Esophagus squamous epithelium (tissue), 5 donors: ENCODE measurements around the gene PKHD1. TPM values are rescaled to one million over a fixed set of nuclear protein-coding genes. Genes with fewer than 3 reads are reported as not detected.

Experiments used
- DNase-seq: peaks from one replicate; lab custom pipeline; 2025; lab: John Stamatoyannopoulos, UW
- H3K27ac ChIP-seq, 4 donors: fragments of 200-600 bp; sonication (generic); one replicate each; pipeline ENCODE4 v1.5.1; 2016 to 2019; ENCODE audit warnings: mild to moderate bottlenecking in 1 of 4
- H3K27me3 ChIP-seq, 4 donors: fragments of 200-600 bp; sonication (generic); 1 replicate in 3 of 4; 2 replicates in 1 of 4; pipeline versions ENCODE4 v1.5.1 to v1.6.0; 2017 to 2021; ENCODE audit warnings: antibody characterized with exemption in 1 of 4
- H3K36me3 ChIP-seq, 3 donors: fragments of 200-600 bp; sonication (generic); one replicate each; pipeline ENCODE4 v1.5.1; 2016 to 2019
- H3K4me1 ChIP-seq, 3 donors: fragments of 200-600 bp; sonication (generic); one replicate each; pipeline ENCODE4 v1.5.1; 2017 to 2019
- H3K4me3 ChIP-seq, 4 donors: fragments of 200-600 bp; sonication (generic); 1 replicate in 3 of 4; 2 replicates in 1 of 4; pipeline ENCODE4 v1.5.1; 2016 to 2019; ENCODE audit warnings: mild to moderate bottlenecking in 2 of 4, moderate library complexity in 1 of 4
- H3K9me3 ChIP-seq, 3 donors: fragments of 200-600 bp; sonication (generic); one replicate each; pipeline ENCODE4 v1.5.1; 2016 to 2019
- CTCF ChIP-seq, 6 experiments: fragments of 450-650 bp in 4 of 6; fragments of 200-600 bp in 2 of 6; sonication (generic) in 2 of 6; IDR thresholded peaks; one replicate each; pipeline ENCODE4 v1.5.1; 2016 to 2019; ENCODE audit warnings: antibody characterized with exemption in 6 of 6, mild to moderate bottlenecking in 4 of 6, moderate library complexity in 4 of 6
- POLR2A ChIP-seq, 4 donors: fragments of 450-650 bp; IDR thresholded peaks; one replicate each; pipeline ENCODE4 v1.6.1; 2017; ENCODE audit warnings: antibody characterized with exemption in 4 of 4, mild to moderate bottlenecking in 4 of 4, moderate library complexity in 3 of 4
- WGBS, 2 donors: methylation state at CpG; one replicate each; pipeline ENCODE4 v1.1.5; 2018; 5-methylcytosine and 5-hydroxymethylcytosine counted together
- intact Hi-C: fragments of 100-400 bp; cut with DNase I; formaldehyde crosslinking; loops from one replicate; pipeline ENCODE4 v1.15.0; 2022
- total RNA-seq, 4 donors: library from RNA; depleted of rRNA; stranded (reverse); fragments of >200 nt; gene quantifications; one replicate each; pipeline ENCODE4 v1.1.0, GENCODE V29; 2016
- donor health status: DM: yes; HTN: yes; CAD: no.

PKHD1 gene
- total RNA-seq, 4 donors from 2014 or later, result 0.04 TPM; not detected in 3

DNA sequence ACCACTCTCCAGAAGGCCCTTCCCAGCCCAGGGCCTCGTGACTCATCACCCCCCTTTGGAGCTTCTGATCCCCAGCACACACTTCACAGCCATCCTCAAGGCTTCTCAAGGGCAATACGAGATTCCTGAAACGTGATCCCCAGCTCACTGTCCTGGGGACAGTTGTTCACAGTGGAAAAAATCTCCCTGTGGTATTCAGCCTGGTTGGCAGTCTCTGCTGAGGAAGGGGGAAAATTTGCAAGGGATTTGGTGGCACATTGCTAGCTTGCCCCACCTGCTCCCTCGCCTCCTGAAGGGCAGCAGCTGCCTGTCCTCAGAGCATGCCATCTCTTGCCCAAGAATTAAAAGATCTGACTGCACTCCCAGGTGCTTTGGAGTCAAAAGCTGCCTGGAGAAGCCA is 20.7 kb upstream of the PKHD1 start:
- no peaks in the 10 kb centered on the region for H3K4me1 ChIP-seq

DNA sequence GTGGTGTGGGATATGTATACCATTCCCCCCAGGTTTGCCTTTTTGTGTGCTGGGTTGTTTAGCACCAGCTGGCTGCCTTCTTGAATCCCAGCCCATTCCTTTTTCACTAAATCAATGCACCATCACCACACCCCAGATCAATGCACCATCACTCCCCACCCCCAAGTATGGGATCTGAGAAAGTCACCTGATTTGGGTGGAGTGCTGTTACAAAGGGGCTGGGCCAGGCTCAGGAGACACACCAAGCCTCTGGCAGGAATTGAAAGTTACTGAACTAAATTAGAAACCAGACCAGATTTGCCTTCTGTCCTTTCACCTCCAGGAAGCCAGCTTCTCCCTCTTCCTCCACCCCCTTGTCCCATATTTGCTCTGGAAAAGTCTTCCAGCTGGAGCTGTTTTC is 19.6 kb upstream of the PKHD1 start:
- H3K27me3 ChIP-seq, result peaks cover 0 to 2% (median 0%) of the 10 kb centered on the region in 4 donors
- H3K36me3 ChIP-seq, result no peaks in the 10 kb centered on the region
- H3K4me1 ChIP-seq, result no peaks in the 10 kb centered on the region
- no peak for DNase-seq
- no peaks in the 10 kb centered on the region for H3K9me3 ChIP-seq
- intact Hi-C loops, result no loop called here
- no peak overlapping the region for H3K27ac ChIP-seq
- no peak overlapping the region for H3K4me3 ChIP-seq
- no peak for TF ChIP-seq POLR2A (IDR thresholded peaks at IDR 0.05)

More for the DNA sequence above, 20.7 kb upstream of the PKHD1 start:
- Histone ChIP-seq H3K4me3 (no peak overlapping the region), H3K36me3 (no peaks in the 10 kb centered on the region), H3K27ac (no peak overlapping the region), H3K9me3 (no peaks in the 10 kb centered on the region), H3K27me3 (no peaks in the 10 kb centered on the region)
- DNase-seq, result no peak
- intact Hi-C loops, result no loop called here
- 28 to 56% methylated on average over 1 to 4 of the region's 4 CpGs for WGBS, 2 donors
- no peak for TF ChIP-seq CTCF (IDR thresholded peaks at IDR 0.05)
- TF ChIP-seq POLR2A (IDR thresholded peaks at IDR 0.05), result no peak

DNA sequence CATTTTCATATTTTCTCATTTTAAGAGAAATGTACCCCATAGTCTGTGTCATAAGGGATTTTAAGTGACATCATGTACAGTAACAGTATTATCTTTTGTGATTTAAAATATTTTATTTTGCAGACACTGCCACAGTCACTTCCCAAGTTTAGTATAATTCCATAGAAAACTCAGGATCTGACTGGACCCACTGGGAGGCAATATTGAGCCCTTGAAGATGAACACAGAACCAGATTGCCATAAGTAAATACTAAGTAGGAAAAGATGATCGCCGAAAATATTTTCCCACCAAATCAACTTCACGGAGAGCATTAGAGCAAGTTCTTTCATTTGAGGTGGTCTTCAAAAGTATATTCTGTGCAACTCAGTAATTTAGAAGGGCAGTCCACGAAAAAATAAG is 17.6 kb upstream of the PKHD1 start:
- Histone ChIP-seq H3K4me1 (no peaks in the 10 kb centered on the region), H3K36me3 (no peaks in the 10 kb centered on the region), H3K27me3 (peaks cover 0 to 15% (median 2%) of the 10 kb centered on the region in 4 donors), H3K9me3 (no peaks in the 10 kb centered on the region), H3K4me3 (no peak overlapping the region), H3K27ac (no peak overlapping the region)
- intact Hi-C loops, result no loop called here
- DNase-seq, result no peak
- 68 to 81% methylated on average over 4 of the region's 4 CpGs for WGBS, 2 donors
- TF ChIP-seq CTCF (IDR thresholded peaks at IDR 0.05) (no peak), POLR2A (IDR thresholded peaks at IDR 0.05) (no peak)

DNA sequence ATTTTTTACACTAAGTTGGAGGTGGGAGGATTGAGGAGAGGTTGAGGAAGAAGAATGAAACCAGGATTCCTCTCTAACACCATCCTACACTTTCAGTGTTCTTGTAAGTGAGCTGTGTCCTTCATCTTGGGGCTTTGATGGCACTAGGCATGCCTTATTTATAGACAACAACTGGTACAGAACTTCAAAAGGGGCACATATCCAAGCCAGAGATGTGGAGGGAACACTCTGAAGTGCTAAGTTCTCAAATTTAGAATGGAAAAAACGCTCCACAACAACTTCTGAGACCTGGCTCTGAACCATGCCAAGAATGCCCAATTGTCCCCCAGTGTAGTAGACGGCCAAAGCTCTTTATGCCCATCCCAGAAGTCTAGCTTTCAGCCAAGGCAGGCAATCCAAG is 16.2 kb upstream of the PKHD1 start:
- no peak for DNase-seq
- Histone ChIP-seq H3K27ac (no peak overlapping the region), H3K4me3 (no peak overlapping the region), H3K9me3 (no peaks in the 10 kb centered on the region), H3K4me1 (no peaks in the 10 kb centered on the region), H3K36me3 (no peaks in the 10 kb centered on the region), H3K27me3 (peaks cover 0 to 21% (median 2%) of the 10 kb centered on the region in 4 donors)
- TF ChIP-seq POLR2A (IDR thresholded peaks at IDR 0.05) (no peak), CTCF (IDR thresholded peaks at IDR 0.05) (no peak)
- intact Hi-C loops, result no loop called here
- 44 to 51% methylated on average over 2 of the region's 2 CpGs for WGBS, 2 donors

- Histone ChIP-seq H3K27me3 (peaks cover 0 to 21% (median 2%) of the 10 kb centered on the region in 4 donors), H3K27ac (no peak overlapping the region), H3K4me3 (no peak overlapping the region), H3K4me1 (no peaks in the 10 kb centered on the region), H3K36me3 (no peaks in the 10 kb centered on the region), H3K9me3 (no peaks in the 10 kb centered on the region)
- WGBS, 2 donors, result 14% methylated on average over 1 of the region's 1 CpG; no CpG with 5 or more reads in 1 of the 2 donors
- TF ChIP-seq POLR2A (IDR thresholded peaks at IDR 0.05) (no peak), CTCF (IDR thresholded peaks at IDR 0.05) (no peak)
- intact Hi-C loops, result no loop called here
- no peak for DNase-seq
These were observed 15.0 kb upstream of the PKHD1 start for GRCh38 chr6:52102405-52102804.

- H3K27me3 ChIP-seq, result peaks cover 0 to 21% (median 2%) of the 10 kb centered on the region in 4 donors
- DNase-seq, result no peak
- H3K4me3 ChIP-seq, result no peak overlapping the region
- no peak overlapping the region for H3K27ac ChIP-seq
- WGBS, 2 donors, result 70 to 73% methylated on average over 1 of the region's 1 CpG
- no peaks in the 10 kb centered on the region for H3K4me1 ChIP-seq
- no peak for TF ChIP-seq POLR2A (IDR thresholded peaks at IDR 0.05)
- TF ChIP-seq CTCF (IDR thresholded peaks at IDR 0.05), result no peak
- H3K36me3 ChIP-seq, result no peaks in the 10 kb centered on the region
- intact Hi-C loops, result no loop called here
- H3K9me3 ChIP-seq, result no peaks in the 10 kb centered on the region
These were observed 11.3 kb upstream of the PKHD1 start for GRCh38 chr6:52098721-52099120.
